Panc1 (cell line): ENCODE results near the gene MIER2.

ENCODE experiments used
- TF ChIP-seq, protein P1 (sequence below): fragments of 450-650 bp; IDR thresholded peaks from 2 replicates; pipeline ENCODE4 v1.5.1; 2017; ENCODE audit warnings: mild to moderate bottlenecking
- TF ChIP-seq, protein P2 (sequence below), 2 experiments: IDR thresholded peaks; 2 replicates each; pipeline ENCODE4 v1.6.1; 2011 to 2012; ENCODE audit warnings: low read depth in 2 of 2, control low read depth in 1 of 2, low read length in 1 of 2, mild to moderate bottlenecking in 1 of 2, moderate library complexity in 1 of 2; ENCODE audit not compliant: insufficient read depth in 1 of 2

DNA sequence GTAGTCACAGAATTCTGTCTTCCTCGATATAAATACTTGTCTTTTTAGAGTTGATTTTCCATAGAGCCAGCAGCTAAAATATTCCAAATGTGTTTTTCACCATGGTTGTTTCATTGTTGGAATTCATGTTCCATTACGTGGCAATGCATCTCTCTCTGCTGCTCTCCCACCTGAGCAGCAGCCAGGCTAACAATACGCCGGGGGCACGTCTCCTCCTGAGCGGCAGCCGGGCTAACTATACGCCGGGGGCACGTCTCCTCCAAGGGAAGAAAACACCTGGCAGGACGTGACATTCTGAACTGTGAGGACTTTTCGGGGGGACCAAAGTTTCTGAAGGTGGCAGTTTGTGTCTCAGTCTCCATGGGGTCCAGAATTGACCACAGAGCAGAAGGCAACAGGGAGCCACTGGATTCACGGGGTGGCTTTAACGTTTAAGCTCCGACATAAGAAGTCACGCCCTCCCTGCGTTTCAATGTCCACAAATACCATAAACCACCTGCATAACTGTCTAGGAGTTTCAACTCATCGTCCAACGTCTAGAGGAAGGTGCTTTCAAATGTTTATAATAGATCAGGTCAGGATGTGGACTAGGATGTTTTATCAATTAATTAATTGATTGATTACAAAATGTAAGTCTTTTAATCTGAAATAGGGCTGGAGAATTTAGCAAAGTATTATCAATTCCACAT, 68.5 kb downstream of the MIER2 start:
- TF ChIP-seq, protein P1, sequence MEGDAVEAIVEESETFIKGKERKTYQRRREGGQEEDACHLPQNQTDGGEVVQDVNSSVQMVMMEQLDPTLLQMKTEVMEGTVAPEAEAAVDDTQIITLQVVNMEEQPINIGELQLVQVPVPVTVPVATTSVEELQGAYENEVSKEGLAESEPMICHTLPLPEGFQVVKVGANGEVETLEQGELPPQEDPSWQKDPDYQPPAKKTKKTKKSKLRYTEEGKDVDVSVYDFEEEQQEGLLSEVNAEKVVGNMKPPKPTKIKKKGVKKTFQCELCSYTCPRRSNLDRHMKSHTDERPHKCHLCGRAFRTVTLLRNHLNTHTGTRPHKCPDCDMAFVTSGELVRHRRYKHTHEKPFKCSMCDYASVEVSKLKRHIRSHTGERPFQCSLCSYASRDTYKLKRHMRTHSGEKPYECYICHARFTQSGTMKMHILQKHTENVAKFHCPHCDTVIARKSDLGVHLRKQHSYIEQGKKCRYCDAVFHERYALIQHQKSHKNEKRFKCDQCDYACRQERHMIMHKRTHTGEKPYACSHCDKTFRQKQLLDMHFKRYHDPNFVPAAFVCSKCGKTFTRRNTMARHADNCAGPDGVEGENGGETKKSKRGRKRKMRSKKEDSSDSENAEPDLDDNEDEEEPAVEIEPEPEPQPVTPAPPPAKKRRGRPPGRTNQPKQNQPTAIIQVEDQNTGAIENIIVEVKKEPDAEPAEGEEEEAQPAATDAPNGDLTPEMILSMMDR, result no peak
- TF ChIP-seq, protein P2, sequence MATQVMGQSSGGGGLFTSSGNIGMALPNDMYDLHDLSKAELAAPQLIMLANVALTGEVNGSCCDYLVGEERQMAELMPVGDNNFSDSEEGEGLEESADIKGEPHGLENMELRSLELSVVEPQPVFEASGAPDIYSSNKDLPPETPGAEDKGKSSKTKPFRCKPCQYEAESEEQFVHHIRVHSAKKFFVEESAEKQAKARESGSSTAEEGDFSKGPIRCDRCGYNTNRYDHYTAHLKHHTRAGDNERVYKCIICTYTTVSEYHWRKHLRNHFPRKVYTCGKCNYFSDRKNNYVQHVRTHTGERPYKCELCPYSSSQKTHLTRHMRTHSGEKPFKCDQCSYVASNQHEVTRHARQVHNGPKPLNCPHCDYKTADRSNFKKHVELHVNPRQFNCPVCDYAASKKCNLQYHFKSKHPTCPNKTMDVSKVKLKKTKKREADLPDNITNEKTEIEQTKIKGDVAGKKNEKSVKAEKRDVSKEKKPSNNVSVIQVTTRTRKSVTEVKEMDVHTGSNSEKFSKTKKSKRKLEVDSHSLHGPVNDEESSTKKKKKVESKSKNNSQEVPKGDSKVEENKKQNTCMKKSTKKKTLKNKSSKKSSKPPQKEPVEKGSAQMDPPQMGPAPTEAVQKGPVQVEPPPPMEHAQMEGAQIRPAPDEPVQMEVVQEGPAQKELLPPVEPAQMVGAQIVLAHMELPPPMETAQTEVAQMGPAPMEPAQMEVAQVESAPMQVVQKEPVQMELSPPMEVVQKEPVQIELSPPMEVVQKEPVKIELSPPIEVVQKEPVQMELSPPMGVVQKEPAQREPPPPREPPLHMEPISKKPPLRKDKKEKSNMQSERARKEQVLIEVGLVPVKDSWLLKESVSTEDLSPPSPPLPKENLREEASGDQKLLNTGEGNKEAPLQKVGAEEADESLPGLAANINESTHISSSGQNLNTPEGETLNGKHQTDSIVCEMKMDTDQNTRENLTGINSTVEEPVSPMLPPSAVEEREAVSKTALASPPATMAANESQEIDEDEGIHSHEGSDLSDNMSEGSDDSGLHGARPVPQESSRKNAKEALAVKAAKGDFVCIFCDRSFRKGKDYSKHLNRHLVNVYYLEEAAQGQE (IDR thresholded peaks at IDR 0.05; ENCODE audit: insufficient read depth in 1 of 2, low read depth in 2 of 2, low read length in 1 of 2), result no peak
